ENCODE measurements around the gene SKAP1.
"Not testable (repeated sequence)": the region's sequence is repeated elsewhere in the genome, so short reads cannot be mapped to it uniquely, and the experiment has no call there.

SKAP1 gene

GRCh38 chr17:48429638-48430586, at the start of gene SKAP1:
TSS of gene SKAP1 (minus strand) at chr17:48430214.
- peak; percentile 72 for DNase-seq (ENCODE audit: low spot score)

GRCh38 chr17:48479014-48479402, 49.0 kb upstream of the SKAP1 start:
- DNase-seq (ENCODE audit: low spot score): no peak

- DNase-seq (ENCODE audit: low spot score): peak; percentile 41
These were observed 48.4 kb upstream of the SKAP1 start for GRCh38 chr17:48478224-48479013.

- DNase-seq (ENCODE audit: low spot score): no peak
These were observed 47.2 kb upstream of the SKAP1 start for GRCh38 chr17:48477221-48477620.

GRCh38 chr17:48472411-48473281, 42.6 kb upstream of the SKAP1 start:
- DNase-seq (ENCODE audit: low spot score): no peak

- DNase-seq (ENCODE audit: low spot score): no peak
These were observed 41.9 kb upstream of the SKAP1 start for GRCh38 chr17:48471817-48472410.

GRCh38 chr17:48470388-48471034, 40.5 kb upstream of the SKAP1 start:
- DNase-seq (ENCODE audit: low spot score): peak; percentile 15

GRCh38 chr17:48469227-48469626, 39.2 kb upstream of the SKAP1 start:
- no peak for DNase-seq (ENCODE audit: low spot score)

GRCh38 chr17:48468299-48468698, 38.3 kb upstream of the SKAP1 start:
- DNase-seq (ENCODE audit: low spot score): no peak

- DNase-seq (ENCODE audit: low spot score): no peak
These were observed 35.9 kb upstream of the SKAP1 start for GRCh38 chr17:48465884-48466283.

- no peak for DNase-seq (ENCODE audit: low spot score)
These were observed 33.5 kb upstream of the SKAP1 start for GRCh38 chr17:48463526-48463925.

GRCh38 chr17:48462946-48463345, 32.9 kb upstream of the SKAP1 start:
- DNase-seq (ENCODE audit: low spot score): no peak

- no peak for DNase-seq (ENCODE audit: low spot score)
These were observed 30.0 kb upstream of the SKAP1 start for GRCh38 chr17:48460052-48460451.

GRCh38 chr17:48459070-48459844, 29.2 kb upstream of the SKAP1 start:
- DNase-seq (ENCODE audit: low spot score): no peak

GRCh38 chr17:48457080-48457836, 27.2 kb upstream of the SKAP1 start:
- peak; percentile 71 for DNase-seq (ENCODE audit: low spot score)

GRCh38 chr17:48456589-48456988, 26.6 kb upstream of the SKAP1 start:
- DNase-seq (ENCODE audit: low spot score): no peak

GRCh38 chr17:48455791-48456190, 25.8 kb upstream of the SKAP1 start:
- DNase-seq (ENCODE audit: low spot score): no peak

- no peak for DNase-seq (ENCODE audit: low spot score)
These were observed 23.4 kb upstream of the SKAP1 start for GRCh38 chr17:48453447-48453846.

- DNase-seq (ENCODE audit: low spot score): no peak
These were observed 21.5 kb upstream of the SKAP1 start for GRCh38 chr17:48451489-48451888.

- DNase-seq (ENCODE audit: low spot score): not testable (repeated sequence)
These were observed 19.3 kb upstream of the SKAP1 start for GRCh38 chr17:48449335-48449734.
